H9 (cell line): Measurements from ENCODE around the gene NAA50. TPM values are rescaled to one million over a fixed set of nuclear protein-coding genes. Genes with fewer than 3 reads are reported as not detected.

Source experiments
- DNase-seq: peaks from one replicate; pipeline ENCODE4 v3.0.0-alpha.2; 2017
- H2AFZ ChIP-seq: one replicate; pipeline ENCODE4 v1.6.1; 2013; ENCODE audit warnings: mild to moderate bottlenecking, low read length, control low read depth, moderate library complexity
- H2AK5ac ChIP-seq: 2 replicates; pipeline ENCODE4 v1.6.1; 2013; ENCODE audit warnings: low read length, control low read depth, mixed read lengths; ENCODE audit not compliant: insufficient read length
- H2BK120ac ChIP-seq: one replicate; pipeline ENCODE4 v1.6.1; 2013; ENCODE audit warnings: low read depth, mild to moderate bottlenecking, low read length, control low read depth, inconsistent platforms; ENCODE audit not compliant: poor library complexity, severe bottlenecking
- H2BK12ac ChIP-seq: 2 replicates; pipeline ENCODE4 v1.6.1; 2013; ENCODE audit warnings: low read length, control low read depth, mixed read lengths, low read depth; ENCODE audit not compliant: insufficient read length
- H2BK15ac ChIP-seq: 2 replicates; pipeline ENCODE4 v1.6.1; 2013; ENCODE audit warnings: low read depth, low read length, control low read depth
- H2BK20ac ChIP-seq: one replicate; pipeline ENCODE4 v1.6.1; 2013; ENCODE audit warnings: low read depth, mild to moderate bottlenecking, low read length, control low read depth, inconsistent platforms; ENCODE audit not compliant: poor library complexity, severe bottlenecking
- H2BK5ac ChIP-seq: 2 replicates; pipeline ENCODE4 v1.6.1; 2013; ENCODE audit warnings: low read length, control low read depth, mixed read lengths; ENCODE audit not compliant: insufficient read length
- H3K14ac ChIP-seq: 2 replicates; pipeline ENCODE4 v1.6.1; 2013; ENCODE audit warnings: low read length, control low read depth; ENCODE audit not compliant: insufficient read depth
- H3K18ac ChIP-seq: 2 replicates; pipeline ENCODE4 v1.6.1; 2013; ENCODE audit warnings: low read depth, mild to moderate bottlenecking, mixed read lengths, low read length, control low read depth; ENCODE audit not compliant: insufficient read length
- H3K23ac ChIP-seq: 2 replicates; pipeline ENCODE4 v1.6.1; 2013; ENCODE audit warnings: low read length, control low read depth, mixed read lengths, low read depth; ENCODE audit not compliant: insufficient read length
- H3K23me2 ChIP-seq: 2 replicates; pipeline ENCODE4 v1.6.1; 2013; ENCODE audit warnings: low read depth, mild to moderate bottlenecking, mixed read lengths, low read length, control low read depth; ENCODE audit not compliant: insufficient read length, poor library complexity, severe bottlenecking
- H3K27ac ChIP-seq: 2 replicates; pipeline ENCODE4 v1.5.1; 2013; ENCODE audit warnings: low read length, control low read depth, mixed read lengths, low read depth; ENCODE audit not compliant: insufficient read length
- H3K27me3 ChIP-seq: 2 replicates; pipeline ENCODE4 v1.6.1; 2013; ENCODE audit warnings: low read length, control low read depth, inconsistent platforms; ENCODE audit not compliant: insufficient read depth
- H3K4ac ChIP-seq: 2 replicates; pipeline ENCODE4 v1.6.1; 2013; ENCODE audit warnings: low read depth, mild to moderate bottlenecking, control low read depth, inconsistent platforms, low read length, moderate library complexity
- H3K4me1 ChIP-seq: 2 replicates; pipeline ENCODE4 v1.6.1; 2013; ENCODE audit warnings: low read length, control low read depth, inconsistent platforms; ENCODE audit not compliant: insufficient read depth
- H3K4me2 ChIP-seq: 2 replicates; pipeline ENCODE4 v1.6.1; 2013; ENCODE audit warnings: low read length, control low read depth, mixed read lengths; ENCODE audit not compliant: insufficient read length, insufficient read depth
- H3K56ac ChIP-seq: 2 replicates; pipeline ENCODE4 v1.6.1; 2013; ENCODE audit warnings: low read depth, mild to moderate bottlenecking, mixed read lengths, low read length, control low read depth; ENCODE audit not compliant: insufficient read length
- H3K79me1 ChIP-seq: 2 replicates; pipeline ENCODE4 v1.6.1; 2013; ENCODE audit warnings: low read depth, mild to moderate bottlenecking, moderate library complexity, low read length, control low read depth, inconsistent platforms; ENCODE audit not compliant: insufficient read depth, poor library complexity, severe bottlenecking
- H3K79me2 ChIP-seq: 2 replicates; pipeline ENCODE4 v1.6.1; 2013; ENCODE audit warnings: low read length, control low read depth, inconsistent platforms; ENCODE audit not compliant: insufficient read depth
- H3K9ac ChIP-seq: 2 replicates; pipeline ENCODE4 v1.6.1; 2013; ENCODE audit warnings: low read length, control low read depth, mixed read lengths; ENCODE audit not compliant: insufficient read length; ENCODE audit errors: extremely low read depth
- H3K9me3 ChIP-seq: one replicate; pipeline ENCODE4 v1.6.1; 2013; ENCODE audit warnings: low read depth, low read length, inconsistent platforms; ENCODE audit not compliant: control insufficient read depth
- H3T11ph ChIP-seq: one replicate; pipeline ENCODE4 v1.6.1; 2013; ENCODE audit warnings: mild to moderate bottlenecking, low read length, control low read depth, inconsistent platforms
- H4K20me1 ChIP-seq: one replicate; pipeline ENCODE4 v1.6.1; 2013; ENCODE audit not compliant: control insufficient read depth, insufficient read length, insufficient read depth
- H4K5ac ChIP-seq: 2 replicates; pipeline ENCODE4 v1.6.1; 2013; ENCODE audit warnings: low read depth, mild to moderate bottlenecking, mixed read lengths, low read length, control low read depth; ENCODE audit not compliant: insufficient read length
- H4K8ac ChIP-seq: replicated peaks from 2 replicates; pipeline ENCODE4 v1.6.1; 2013; ENCODE audit warnings: low read length, control low read depth, mixed read lengths, low read depth; ENCODE audit not compliant: insufficient read length
- H4K91ac ChIP-seq: 2 replicates; pipeline ENCODE4 v1.6.1; 2013; ENCODE audit warnings: low read depth, mild to moderate bottlenecking, moderate library complexity, mixed read lengths, low read length, control low read depth; ENCODE audit not compliant: insufficient read length
- H3K27ac Mint-ChIP-seq, 3 experiments: 2 replicates in 2 of 3; 3 replicates in 1 of 3; pipeline ENCODE4 v1.8.0; 2020 to 2021; ENCODE audit warnings: mixed read lengths in 3 of 3, mild to moderate bottlenecking in 1 of 3, moderate library complexity in 1 of 3
- H3K27me3 Mint-ChIP-seq: 2 replicates; pipeline ENCODE4 v1.8.0; 2021; ENCODE audit warnings: low read depth, mild to moderate bottlenecking, moderate library complexity, mixed read lengths
- H3K36me3 Mint-ChIP-seq, 3 experiments: 2 replicates in 2 of 3; 3 replicates in 1 of 3; pipeline ENCODE4 v1.8.0; 2020 to 2021; ENCODE audit warnings: low read depth in 3 of 3, mixed read lengths in 3 of 3; ENCODE audit not compliant: insufficient read depth in 1 of 3
- H3K4me1 Mint-ChIP-seq, 2 experiments: 2 replicates each; pipeline ENCODE4 v1.8.0; 2020; ENCODE audit warnings: mixed read lengths in 2 of 2
- H3K4me3 Mint-ChIP-seq, 2 experiments: 2 replicates in 1 of 2; 3 replicates in 1 of 2; pipeline ENCODE4 v1.8.0; 2020 to 2021; ENCODE audit warnings: mild to moderate bottlenecking in 2 of 2, mixed read lengths in 2 of 2, moderate library complexity in 1 of 2
- H3K9me3 Mint-ChIP-seq, 2 experiments: 2 replicates in 1 of 2; 3 replicates in 1 of 2; pipeline ENCODE4 v1.8.0; 2020; ENCODE audit warnings: mild to moderate bottlenecking in 2 of 2, mixed read lengths in 2 of 2, moderate library complexity in 1 of 2
- CTCF ChIP-seq: fragments of 200-600 bp; sonication (generic); conservative IDR thresholded peaks from 3 replicates; pipeline ENCODE4 v1.8.0; 2021; ENCODE audit warnings: antibody characterized with exemption, mild to moderate bottlenecking
- WGBS: extraction: QIAGEN DNeasy Blood & Tissue Kit; methylation state at CpG from one replicate; pipeline ENCODE4 v1.1.7; 2013; ENCODE audit warnings: missing lambda C conversion rate, low lambda C conversion rate, mixed read lengths; ENCODE audit not compliant: insufficient read length; ENCODE audit errors: extremely low coverage; 5-methylcytosine and 5-hydroxymethylcytosine counted together
- total RNA-seq: library from RNA; stranded (reverse); gene quantifications from 2 replicates; pipeline ENCODE4 v1.2.1, GENCODE V29; 2021

Gene NAA50
- total RNA-seq, 1 experiment from 2014 or later, result 216 TPM

GRCh38 chr3:113744941-113745755, 901 bp downstream of the NAA50 start:
- Histone ChIP-seq H3K9me3 (no peaks in the 10 kb centered on the region), H4K91ac (no peak overlapping the region), H3K14ac (peak overlapping the region; percentile 79), H3K4ac (no peak overlapping the region; the same call in 1 of the 2 replicates), H4K20me1 (no peaks in the 10 kb centered on the region), H3K56ac (no peak overlapping the region), H3T11ph (no peak overlapping the region), H2AFZ (no peak overlapping the region), H3K79me2 (peaks cover 48% of the 10 kb centered on the region), H2BK120ac (no peak overlapping the region), H3K23ac (no peak overlapping the region), H3K4me1 (no peaks in the 10 kb centered on the region), H3K27me3 (no peaks in the 10 kb centered on the region), H3K18ac (peak overlapping the region; percentile 55), H2BK12ac (no peak overlapping the region), H3K9ac (peak overlapping the region; percentile 95), H3K79me1 (no peaks in the 10 kb centered on the region), H2BK5ac (no peak overlapping the region), H3K4me2 (peak overlapping the region; percentile 70), H3K27ac (no peak overlapping the region), H4K5ac (no peak overlapping the region), H2BK15ac (no peak overlapping the region), H2BK20ac (no peak overlapping the region), H4K8ac (no peak overlapping the region), H3K23me2 (peaks cover 3% of the 10 kb centered on the region), H2AK5ac (no peak overlapping the region)
- DNase-seq, result peak; percentile 81
- H3K4me3 Mint-ChIP-seq, result peak overlapping the region; percentile 94 to 96
- WGBS, result no CpG with 5 or more reads among the region's 35 CpGs
- peaks cover 46 to 58% of the 10 kb centered on the region in 2 experiments for H3K4me1 Mint-ChIP-seq
- no peaks in the 10 kb centered on the region for H3K27me3 Mint-ChIP-seq
- H3K27ac Mint-ChIP-seq, result peak overlapping the region; percentile 96 to 99 (median 97)
- peaks cover 0 to 2% of the 10 kb centered on the region in 2 experiments; a peak in 1 of 5 replicates for H3K9me3 Mint-ChIP-seq
- H3K36me3 Mint-ChIP-seq, result peaks cover 0 to 10% (median 7%) of the 10 kb centered on the region in 3 experiments; a peak in 5 of 7 replicates
- TF ChIP-seq CTCF, result peak; percentile 70
